Epithelial cell of proximal tubule (primary cell): Measurements from ENCODE around the gene SDF4. TPM values are rescaled to one million over a fixed set of nuclear protein-coding genes. Genes with fewer than 3 reads are reported as not detected.

Experiments
- DNase-seq: peaks from one replicate; pipeline ENCODE4 v3.0.0-alpha.2; 2011; ENCODE audit warnings: low read depth
- H3K4me3 ChIP-seq: 2 replicates; pipeline ENCODE4 v1.5.1; 2011; ENCODE audit warnings: low read depth, mild to moderate bottlenecking, low read length
- CTCF ChIP-seq: conservative IDR thresholded peaks from 2 replicates; pipeline ENCODE4 v1.5.1; 2012; ENCODE audit warnings: low read depth, mild to moderate bottlenecking, low read length
- total RNA-seq: library from RNA; depleted of rRNA; stranded (reverse); fragments of >200 nt; gene quantifications from 2 replicates; pipeline ENCODE4 v1.2.3, GENCODE V29; 2015

SDF4 gene
- total RNA-seq, 1 donor from 2014 or later = 149 TPM

- H3K4me3 ChIP-seq = no peak within 1 kb of the TSS
- no peak for DNase-seq
- TF ChIP-seq CTCF = no peak
Measured at GRCh38 chr1:1246577-1247340, 15.0 kb upstream of the SDF4 start, which contains the start of gene C1QTNF12. Gene C1QTNF12 (minus strand): TSS chr1:1246722. CDS start chr1:1246690, 32 bp downstream.

- no peak for TF ChIP-seq CTCF
- no peak overlapping the region for H3K4me3 ChIP-seq
- DNase-seq = no peak
Measured at GRCh38 chr1:1245817-1246576, 14.2 kb upstream of the SDF4 start.

- TF ChIP-seq CTCF = no peak
- no peak overlapping the region for H3K4me3 ChIP-seq
- DNase-seq = no peak
Measured at GRCh38 chr1:1245178-1245816, 13.5 kb upstream of the SDF4 start.

GRCh38 chr1:1244192-1244811, 12.5 kb upstream of the SDF4 start:
- TF ChIP-seq CTCF = no peak
- no peak for DNase-seq
- H3K4me3 ChIP-seq = peak overlapping the region; percentile 33

GRCh38 chr1:1243807-1244191, 12.0 kb upstream of the SDF4 start:
- no peak for TF ChIP-seq CTCF
- peak overlapping the region; percentile 33 for H3K4me3 ChIP-seq
- DNase-seq = no peak

- no peak overlapping the region for H3K4me3 ChIP-seq
- no peak for TF ChIP-seq CTCF
- no peak for DNase-seq
Measured at GRCh38 chr1:1243266-1243660, 11.5 kb upstream of the SDF4 start.
